ENCODE results near the gene CCDC7.
A peak's percentile ranks its signal among the peaks of the same experiment; 100 is the strongest.
"Not testable (repeated sequence)": the region's sequence is repeated elsewhere in the genome, so short reads cannot be mapped to it uniquely, and the experiment has no call there.

Gene CCDC7

GRCh38 chr10:32891261-32891660, 445.3 kb downstream of the CCDC7 start:
- no peak for DNase-seq

- peak; percentile 1 for DNase-seq
Observed at GRCh38 chr10:32893434-32893833, 447.5 kb downstream of the CCDC7 start.

GRCh38 chr10:32893916-32894664, 448.1 kb downstream of the CCDC7 start:
- DNase-seq: peak; percentile 10

- not testable (repeated sequence) for DNase-seq
Observed at GRCh38 chr10:32895200-32895968, 449.4 kb downstream of the CCDC7 start.

- DNase-seq: no peak
Observed at GRCh38 chr10:32901815-32902214, 455.9 kb downstream of the CCDC7 start.

- DNase-seq: no peak
Observed at GRCh38 chr10:32905466-32905865, 459.5 kb downstream of the CCDC7 start.

- DNase-seq: no peak
Observed at GRCh38 chr10:32906595-32906994, 460.7 kb downstream of the CCDC7 start.

- no peak for DNase-seq
Observed at GRCh38 chr10:32909456-32909855, 463.5 kb downstream of the CCDC7 start.

GRCh38 chr10:32909970-32910369, 464.0 kb downstream of the CCDC7 start:
- not testable (repeated sequence) for DNase-seq

GRCh38 chr10:32911285-32912016, 465.5 kb downstream of the CCDC7 start:
- no peak for DNase-seq

- not testable (repeated sequence) for DNase-seq
Observed at GRCh38 chr10:32917817-32918216, 471.9 kb downstream of the CCDC7 start.

- no peak for DNase-seq
Observed at GRCh38 chr10:32922170-32922569, 476.2 kb downstream of the CCDC7 start.

GRCh38 chr10:32923134-32923533, 477.2 kb downstream of the CCDC7 start:
- DNase-seq: no peak

- no peak for DNase-seq
Observed at GRCh38 chr10:32923849-32924248, 477.9 kb downstream of the CCDC7 start.

All from NCI-H69 (cell line).